ENCODE data around the gene ECI2.
"Not testable (repeated sequence)": the region's sequence is repeated elsewhere in the genome, so short reads cannot be mapped to it uniquely, and the experiment has no call there.

The ECI2 gene

GRCh38 chr6:4101298-4101697 lies 34.1 kb downstream of the ECI2 start:
- DNase-seq: no peak

GRCh38 chr6:4100655-4101054 lies 34.7 kb downstream of the ECI2 start:
- no peak for DNase-seq

DNA sequence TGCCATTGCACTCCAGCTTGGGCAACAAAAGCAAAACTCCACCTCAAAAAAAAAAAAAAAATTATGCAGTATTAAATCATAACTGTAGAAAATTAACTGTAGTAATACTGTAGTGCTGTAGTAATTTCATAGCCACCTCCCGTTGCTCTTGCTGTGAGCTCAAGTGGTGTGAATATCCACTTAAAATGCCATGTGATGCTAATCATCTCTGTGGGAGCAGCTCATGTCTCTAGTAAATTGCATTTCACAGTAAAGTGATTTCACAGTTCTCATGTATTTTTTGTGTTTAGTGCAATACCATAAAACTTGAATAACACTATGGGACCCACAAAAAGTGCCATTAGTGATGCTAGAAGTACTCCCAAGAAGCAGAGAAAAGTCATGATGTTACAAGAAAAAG lies 42.1 kb downstream of the ECI2 start:
- DNase-seq: no peak

GRCh38 chr6:4091941-4092340 lies 43.4 kb downstream of the ECI2 start:
- DNase-seq: no peak

- not testable (repeated sequence) for DNase-seq
Observed at GRCh38 chr6:4090043-4090442, 45.3 kb downstream of the ECI2 start.

- DNase-seq: no peak
Observed at GRCh38 chr6:4088704-4089103, 46.7 kb downstream of the ECI2 start.

DNA sequence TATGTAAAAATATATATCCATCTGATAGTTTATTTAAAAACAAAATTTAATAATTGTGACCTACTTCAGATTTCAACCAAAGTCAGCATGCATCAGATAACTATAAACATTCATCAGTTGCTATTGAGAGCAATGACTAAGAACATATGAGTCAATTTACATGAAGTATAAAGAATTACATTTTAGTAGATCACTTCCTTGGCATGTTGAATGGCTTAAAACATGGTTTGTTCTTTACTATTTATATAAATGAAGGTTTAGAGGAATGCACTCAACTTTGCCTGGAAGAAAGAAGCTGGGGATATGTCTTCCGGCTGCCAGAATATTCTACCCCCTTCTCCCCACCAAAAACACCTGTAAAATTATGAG lies 50.1 kb downstream of the ECI2 start:
- DNase-seq: no peak

DNA sequence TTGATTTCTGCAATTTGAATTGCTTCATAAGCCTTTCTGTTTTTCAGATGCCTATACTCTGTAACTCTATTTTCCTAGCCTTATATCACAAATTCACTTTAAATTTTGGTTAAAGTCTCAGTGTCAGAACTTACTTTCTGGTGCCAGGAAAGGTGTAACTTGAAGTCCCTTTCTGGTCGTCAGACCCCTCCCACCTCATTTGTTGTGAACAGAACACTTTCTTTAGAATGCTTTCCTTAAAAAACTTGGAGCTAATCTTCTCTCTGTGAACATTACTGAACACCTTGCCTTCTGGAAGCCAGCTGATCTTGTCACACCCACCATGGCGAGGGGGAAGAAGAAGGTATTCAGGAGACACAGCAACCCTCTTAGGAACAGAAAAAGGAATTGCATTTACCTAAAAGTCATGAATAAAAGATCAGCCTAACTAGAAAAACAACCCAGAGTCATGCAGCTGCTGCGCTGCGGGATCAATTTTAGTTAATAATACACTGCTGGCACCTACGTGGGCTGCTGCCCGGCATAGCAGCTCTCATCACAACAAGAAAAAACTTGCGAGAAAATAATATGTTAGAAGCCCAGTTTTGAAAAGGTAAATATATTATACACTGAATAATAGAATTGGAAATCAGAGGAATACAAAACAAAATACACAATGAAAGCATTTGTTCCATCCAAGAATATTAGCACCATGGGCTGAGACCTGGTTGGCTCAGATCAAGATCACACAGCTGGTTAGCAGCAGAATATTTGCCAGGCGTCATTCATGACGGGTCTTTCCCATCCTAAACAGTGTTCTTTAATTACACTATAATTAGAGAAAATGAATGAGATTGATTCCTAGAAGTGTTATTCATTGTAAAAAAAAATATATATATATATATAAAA lies 50.7 kb downstream of the ECI2 start:
- DNase-seq: no peak

DNA sequence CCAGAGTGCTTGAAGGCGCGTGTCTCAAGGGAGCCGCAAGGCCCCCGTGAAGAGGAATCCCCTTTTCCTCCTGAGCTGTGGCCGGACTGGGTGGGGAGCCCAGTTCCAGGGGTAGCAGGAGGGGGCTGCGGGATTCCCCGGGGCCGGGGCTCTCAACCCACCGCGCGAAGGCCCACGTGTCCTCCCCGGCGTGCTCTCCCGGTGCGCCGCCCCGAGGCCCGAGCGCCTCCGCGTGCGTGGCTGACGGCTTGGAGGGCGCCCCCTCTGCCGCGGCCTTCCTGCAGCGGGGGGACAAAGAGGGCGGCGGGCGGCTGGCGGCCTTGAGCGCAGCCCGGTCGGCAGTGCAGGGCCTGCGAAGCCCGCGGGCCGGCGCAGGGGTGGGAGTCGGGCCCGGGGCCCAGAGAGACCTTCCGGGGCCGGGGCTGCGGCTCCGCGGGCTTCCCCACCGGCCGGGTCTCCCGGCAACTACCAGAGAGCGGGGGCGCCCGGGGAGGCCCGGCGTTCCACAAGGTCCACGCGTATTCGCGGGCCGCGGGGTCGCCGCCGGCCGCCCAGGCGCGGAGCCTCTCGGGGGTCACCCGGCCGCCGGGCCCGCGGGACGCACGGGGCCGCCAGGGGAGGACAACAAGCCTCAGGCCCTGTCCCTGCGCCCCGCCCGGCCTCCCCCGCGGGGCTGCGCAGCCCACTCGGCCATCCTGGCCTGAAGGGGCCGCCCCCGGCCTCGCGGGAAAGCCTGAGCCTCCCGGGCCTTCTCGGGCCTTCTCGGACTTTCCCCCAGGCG lies 56.5 kb downstream of the ECI2 start, which contains the start of gene FAM217A:
FAM217A (minus strand) TSS at position 447 of the 781 bp plus-strand sequence. CDS start 1,723 bp downstream, outside the sequence.
- DNase-seq: no peak

DNA sequence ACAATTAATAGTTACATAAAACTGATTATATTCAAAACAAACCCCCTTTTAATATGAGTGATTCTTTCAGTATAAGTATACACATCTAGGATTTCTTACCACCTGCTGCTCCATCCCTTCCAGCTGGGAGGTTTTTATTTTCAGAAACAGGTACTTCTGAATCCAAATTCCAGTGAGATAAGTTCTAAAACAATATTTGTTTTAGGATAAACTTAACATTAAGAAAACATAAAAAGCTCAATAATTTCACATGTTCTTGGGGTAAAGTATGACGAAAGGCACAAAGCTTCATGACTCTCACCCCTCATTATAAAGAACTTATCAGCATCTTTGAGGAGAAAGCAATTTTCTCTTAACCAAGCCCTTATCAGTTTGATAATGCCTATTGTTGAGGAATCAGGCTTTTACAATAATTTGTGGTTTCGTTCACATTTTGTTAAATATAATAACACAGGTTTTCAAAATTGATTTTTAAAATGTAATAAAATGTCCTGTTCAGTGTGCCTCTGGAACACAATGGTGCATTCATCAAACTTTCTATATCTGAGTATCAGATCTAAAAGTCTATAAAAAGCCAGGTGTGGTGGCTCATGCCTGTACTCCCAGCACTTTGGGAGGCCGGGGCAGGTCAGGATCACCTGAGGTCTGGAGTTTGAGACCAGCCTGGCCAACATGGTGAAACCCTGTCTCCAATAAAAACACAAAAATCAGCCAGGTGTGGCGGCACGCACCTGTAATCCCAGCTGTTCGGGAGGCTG lies 60.7 kb downstream of the ECI2 start:
- no peak for DNase-seq

GRCh38 chr6:4071330-4071729 lies 64.0 kb downstream of the ECI2 start:
- no peak for DNase-seq

DNA sequence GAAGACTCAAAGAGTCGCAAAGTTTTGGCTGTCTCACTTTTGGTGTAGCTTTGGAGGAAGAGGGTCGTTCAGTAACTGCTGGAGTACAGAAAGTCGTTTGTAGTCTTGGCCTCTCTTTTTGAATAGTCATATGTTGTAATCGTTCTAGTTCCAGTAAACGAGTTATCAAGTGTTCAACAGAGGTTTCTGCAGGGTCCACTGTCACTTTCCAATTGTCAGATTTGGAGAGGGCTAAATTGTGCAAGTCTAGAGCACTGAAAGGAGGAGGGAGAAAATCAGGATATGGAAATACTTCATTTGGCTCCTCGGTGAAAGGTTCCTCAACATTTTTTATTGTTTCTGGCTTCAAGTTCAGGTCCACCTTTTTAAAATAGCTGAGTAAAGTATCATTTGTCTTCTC lies 66.2 kb downstream of the ECI2 start:
- DNase-seq: no peak

DNA sequence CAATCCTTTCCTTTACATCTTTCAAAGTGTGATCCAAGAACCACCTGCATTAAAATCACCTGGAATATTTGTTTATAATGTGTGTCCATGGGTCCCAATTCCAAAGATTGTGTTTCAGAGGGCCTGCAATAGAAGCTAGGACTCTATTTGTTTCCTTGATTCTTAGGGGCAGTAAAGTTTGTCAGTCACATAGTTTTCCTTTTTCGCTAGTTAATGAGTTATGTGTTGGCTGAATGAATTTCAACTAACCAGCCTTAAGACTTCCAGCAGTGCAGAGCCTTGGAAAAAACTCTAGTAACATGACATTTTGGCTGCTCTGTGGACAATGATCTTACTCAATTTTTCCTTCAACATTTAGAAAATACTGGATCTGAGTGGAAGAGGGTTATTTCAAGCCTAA lies 67.7 kb downstream of the ECI2 start:
- DNase-seq: no peak

DNA sequence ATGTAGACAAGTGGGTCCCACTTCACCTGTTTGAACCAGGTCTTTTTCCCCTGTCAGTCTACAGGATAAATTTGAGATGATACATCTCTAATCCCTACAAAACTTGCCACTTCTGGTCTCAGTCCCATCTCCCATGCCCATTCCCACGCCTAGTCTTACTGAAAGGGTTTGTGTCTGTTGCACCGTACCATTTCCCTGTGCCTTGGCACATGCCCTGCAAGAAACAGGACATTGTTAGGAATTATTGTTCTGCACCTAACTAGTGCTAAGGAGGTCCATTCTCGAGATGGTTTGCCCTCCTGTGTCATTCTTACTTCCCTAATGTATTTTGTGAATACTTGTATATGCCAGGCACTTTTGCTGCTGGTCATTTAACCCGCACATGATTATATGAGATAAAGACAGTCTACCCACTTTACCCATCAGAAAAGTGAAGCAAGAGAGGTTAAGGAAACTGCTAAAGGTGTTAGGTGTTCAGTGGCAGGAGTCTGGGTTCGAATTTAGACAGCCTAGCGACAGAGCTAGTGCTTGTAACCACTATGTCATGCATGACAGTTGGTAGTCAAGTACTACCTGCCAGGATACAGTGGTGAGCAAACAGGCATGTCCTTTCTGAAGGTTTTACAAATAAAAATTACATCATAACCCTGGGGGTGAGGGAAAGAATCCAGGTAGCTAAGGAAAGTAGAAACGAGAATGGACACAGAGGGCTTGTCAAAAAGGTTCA lies 69.2 kb downstream of the ECI2 start:
- no peak for DNase-seq
